Measurements from ENCODE around the gene ANKRD11. TPM values are rescaled to one million over a fixed set of nuclear protein-coding genes. Genes with fewer than 3 reads are reported as not detected.

Gene ANKRD11
- polyA plus RNA-seq, 1 experiment, result 48.1 TPM

- no peak for DNase-seq (ENCODE audit: low read depth, low spot score)
- Histone ChIP-seq H3K27ac (ENCODE audit: low read depth, low read length) (no peak overlapping the region), H3K4me3 (ENCODE audit: low read depth, low read length) (no peak overlapping the region), H3K9me3 (ENCODE audit: control insufficient read depth, insufficient read depth, low read length) (no peaks in the 10 kb centered on the region), H3K27me3 (ENCODE audit: control insufficient read depth, insufficient read depth, low read length) (no peaks in the 10 kb centered on the region)
- ChIA-PET CTCF (no interaction called here), POLR2A (interaction anchor here (0.7 kb wide), 1 partner anchor 54 kb away, joined by 5 read pairs; no protein-coding TSS in a partner anchor)
- no peak for TF ChIP-seq CTCF (IDR thresholded peaks at IDR 0.05; ENCODE audit: low read depth, low read length)
Observed at GRCh38 chr16:89476379-89476778, 14.0 kb downstream of the ANKRD11 start.

- no peak for TF ChIP-seq CTCF (IDR thresholded peaks at IDR 0.05; ENCODE audit: low read depth, low read length)
- no peak for DNase-seq (ENCODE audit: low read depth, low spot score)
- Histone ChIP-seq H3K9me3 (ENCODE audit: control insufficient read depth, insufficient read depth, low read length) (no peaks in the 10 kb centered on the region), H3K4me3 (ENCODE audit: low read depth, low read length) (no peak overlapping the region), H3K27ac (ENCODE audit: low read depth, low read length) (no peak overlapping the region), H3K27me3 (ENCODE audit: control insufficient read depth, insufficient read depth, low read length) (no peaks in the 10 kb centered on the region)
- ChIA-PET CTCF (interaction anchor here (0.5 kb wide), 1 partner anchor 1560 kb away, joined by 6 read pairs; no protein-coding TSS in a partner anchor), POLR2A (no interaction called here)
Observed at GRCh38 chr16:89475144-89475543, 15.2 kb downstream of the ANKRD11 start.

GRCh38 chr16:89473791-89474414 lies 16.5 kb downstream of the ANKRD11 start:
- CTCF ChIA-PET, result no interaction called here
- Histone ChIP-seq H3K9me3 (ENCODE audit: control insufficient read depth, insufficient read depth, low read length) (no peaks in the 10 kb centered on the region), H3K4me3 (ENCODE audit: low read depth, low read length) (no peak overlapping the region), H3K27ac (ENCODE audit: low read depth, low read length) (no peak overlapping the region), H3K27me3 (ENCODE audit: control insufficient read depth, insufficient read depth, low read length) (no peaks in the 10 kb centered on the region)
- DNase-seq (ENCODE audit: low read depth, low spot score), result no peak
- POLR2A ChIA-PET, result interaction anchor here (0.7 to 1.1 kb wide), 2 partner anchors 12 to 19 kb away, joined by 5 to 6 read pairs; no protein-coding TSS in a partner anchor
- TF ChIP-seq CTCF (IDR thresholded peaks at IDR 0.05; ENCODE audit: low read depth, low read length), result no peak

GRCh38 chr16:89473136-89473712 lies 17.1 kb downstream of the ANKRD11 start:
- POLR2A ChIA-PET, result interaction anchor here (1.1 kb wide), 1 partner anchor 12 kb away, joined by 6 read pairs; no protein-coding TSS in a partner anchor
- no peaks in the 10 kb centered on the region for H3K9me3 ChIP-seq (ENCODE audit: control insufficient read depth, insufficient read depth, low read length)
- H3K27ac ChIP-seq (ENCODE audit: low read depth, low read length), result peak overlapping the region; percentile 48
- no peaks in the 10 kb centered on the region for H3K27me3 ChIP-seq (ENCODE audit: control insufficient read depth, insufficient read depth, low read length)
- no peak for TF ChIP-seq CTCF (IDR thresholded peaks at IDR 0.05; ENCODE audit: low read depth, low read length)
- no peak overlapping the region for H3K4me3 ChIP-seq (ENCODE audit: low read depth, low read length)
- DNase-seq (ENCODE audit: low read depth, low spot score), result no peak
- CTCF ChIA-PET, result no interaction called here

- no peaks in the 10 kb centered on the region for H3K9me3 ChIP-seq (ENCODE audit: control insufficient read depth, insufficient read depth, low read length)
- H3K27ac ChIP-seq (ENCODE audit: low read depth, low read length), result no peak overlapping the region
- no peak for TF ChIP-seq CTCF (IDR thresholded peaks at IDR 0.05; ENCODE audit: low read depth, low read length)
- no peak overlapping the region for H3K4me3 ChIP-seq (ENCODE audit: low read depth, low read length)
- ChIA-PET POLR2A (interaction anchor here (1.1 kb wide), 1 partner anchor 13 kb away, joined by 6 read pairs; no protein-coding TSS in a partner anchor), CTCF (no interaction called here)
- H3K27me3 ChIP-seq (ENCODE audit: control insufficient read depth, insufficient read depth, low read length), result no peaks in the 10 kb centered on the region
- no peak for DNase-seq (ENCODE audit: low read depth, low spot score)
Observed at GRCh38 chr16:89472711-89473075, 17.7 kb downstream of the ANKRD11 start.
